CD4-positive, alpha-beta T cell (primary cell): ENCODE data around the gene DTNBP1. TPM values are rescaled to one million over a fixed set of nuclear protein-coding genes. Genes with fewer than 3 reads are reported as not detected.

Experiments
- ATAC-seq: fragments of 200-7000 bp; cut with Tn5 transposase; one replicate; pipeline ENCODE4 v1.10.0; 2022; ENCODE audit warnings: mild to moderate bottlenecking; ENCODE audit not compliant: poor library complexity
- CTCF ChIA-PET: fragments of 350-600 bp; sonication (Branson Sonifier 250); formaldehyde crosslinking; loops from one replicate; lab custom pipeline; 2021; ENCODE audit warnings: antibody characterized with exemption, inconsistent platforms; lab: Charles Lee
- POLR2A ChIA-PET: fragments of 350-600 bp; sonication (Branson Sonifier 250); formaldehyde crosslinking; loops from one replicate; lab custom pipeline; 2021; ENCODE audit warnings: antibody characterized with exemption, inconsistent platforms; lab: Charles Lee
- DNase-seq, 14 experiments: peaks; one replicate each; pipeline ENCODE4 v3.0.0-alpha.2; 2013 to 2020; ENCODE audit warnings: mixed read lengths in 2 of 14
- H3K27ac ChIP-seq, 2 donors: one replicate each; pipeline versions ENCODE4 v1.5.1 to v1.7.0; 2013; ENCODE audit warnings: low read length in 2 of 2, low read depth in 1 of 2, mild to moderate bottlenecking in 1 of 2
- H3K27me3 ChIP-seq, 2 experiments: 1 replicate in 1 of 2; 2 replicates in 1 of 2; pipeline versions ENCODE4 v1.6.1 to v1.7.0; 2013; ENCODE audit warnings: low read length in 2 of 2, control low read depth in 1 of 2, mild to moderate bottlenecking in 1 of 2, moderate library complexity in 1 of 2; ENCODE audit not compliant: insufficient read depth in 2 of 2, control insufficient read depth in 1 of 2
- H3K36me3 ChIP-seq: one replicate; pipeline ENCODE4 v1.6.1; 2013; ENCODE audit warnings: low read length, control low read depth; ENCODE audit not compliant: insufficient read depth
- H3K4me1 ChIP-seq: one replicate; pipeline ENCODE4 v1.6.1; 2013; ENCODE audit warnings: low read length, control low read depth; ENCODE audit not compliant: insufficient read depth
- H3K4me3 ChIP-seq: one replicate; pipeline ENCODE4 v1.5.1; 2013; ENCODE audit warnings: mild to moderate bottlenecking, low read length, moderate library complexity
- H3K9me3 ChIP-seq, 2 experiments: 1 replicate in 1 of 2; 2 replicates in 1 of 2; pipeline versions ENCODE4 v1.6.1 to v1.7.0; 2013; ENCODE audit warnings: low read length in 2 of 2, mild to moderate bottlenecking in 2 of 2, control low read depth in 1 of 2, moderate library complexity in 1 of 2; ENCODE audit not compliant: control insufficient read depth in 1 of 2, insufficient read depth in 1 of 2
- H3K27ac Mint-ChIP-seq: one replicate; pipeline ENCODE4 v1.8.0; 2020; ENCODE audit warnings: mixed read lengths
- H3K27me3 Mint-ChIP-seq: one replicate; pipeline ENCODE4 v1.8.0; 2021; ENCODE audit warnings: mixed read lengths
- H3K36me3 Mint-ChIP-seq: one replicate; pipeline ENCODE4 v1.8.0; 2021; ENCODE audit warnings: low read depth, mixed read lengths
- H3K4me1 Mint-ChIP-seq: one replicate; pipeline ENCODE4 v1.8.0; 2021; ENCODE audit warnings: low read depth, mixed read lengths
- H3K4me3 Mint-ChIP-seq: one replicate; pipeline ENCODE4 v1.8.0; 2020; ENCODE audit warnings: mild to moderate bottlenecking, mixed read lengths
- H3K9me3 Mint-ChIP-seq: one replicate; pipeline ENCODE4 v1.8.0; 2020; ENCODE audit warnings: mixed read lengths
- intact Hi-C, 2 experiments: fragments of 100-400 bp; cut with DNase I in 1 of 2; cut with micrococcal nuclease in 1 of 2; formaldehyde crosslinking; loops; one replicate each; pipeline versions ENCODE4 v1.15.1 to v1.9.0; 2023 to 2025; cut with DNase I, micrococcal nuclease
- total RNA-seq, 174 experiments: library from RNA in 2 of 174; stranded (reverse) in 2 of 174; gene quantifications; one replicate each; pipeline ENCODE4 v1.2.3 and lab custom pipeline; 2021 to 2026
- TF ChIP-seq, protein P1 (sequence below): fragments of 200-600 bp; IDR thresholded peaks from one replicate; pipeline ENCODE4 v1.8.0; 2022; ENCODE audit warnings: antibody characterized with exemption, mild to moderate bottlenecking

The DTNBP1 gene
- total RNA-seq, 2 experiments from 2014 or later = 14.5 to 14.7 TPM

DNA sequence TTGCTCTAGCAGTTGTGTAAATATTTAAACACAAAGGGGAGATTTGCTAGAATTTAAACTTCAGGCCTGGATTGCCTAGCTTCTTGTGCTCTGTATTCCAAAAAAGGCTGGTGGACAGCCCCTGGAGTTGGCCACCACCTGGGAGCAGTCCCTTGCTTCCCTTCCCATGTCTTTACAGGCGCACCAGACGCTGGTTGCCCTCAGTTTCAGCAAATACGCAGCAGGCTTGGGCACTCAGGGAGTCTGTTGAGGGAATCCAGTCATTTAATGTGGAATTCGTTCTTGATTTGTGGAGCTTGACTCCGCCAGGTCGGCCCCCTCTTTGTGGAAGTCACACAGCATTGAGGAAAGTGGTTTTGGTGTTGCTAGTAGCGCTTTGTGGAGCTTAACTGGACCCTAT is 156.8 kb downstream of the DTNBP1 start:
- Mint-ChIP-seq H3K27ac (no peak overlapping the region), H3K36me3 (peaks cover 89% of the 10 kb centered on the region)
- intact Hi-C loops = no loop called here

DNA sequence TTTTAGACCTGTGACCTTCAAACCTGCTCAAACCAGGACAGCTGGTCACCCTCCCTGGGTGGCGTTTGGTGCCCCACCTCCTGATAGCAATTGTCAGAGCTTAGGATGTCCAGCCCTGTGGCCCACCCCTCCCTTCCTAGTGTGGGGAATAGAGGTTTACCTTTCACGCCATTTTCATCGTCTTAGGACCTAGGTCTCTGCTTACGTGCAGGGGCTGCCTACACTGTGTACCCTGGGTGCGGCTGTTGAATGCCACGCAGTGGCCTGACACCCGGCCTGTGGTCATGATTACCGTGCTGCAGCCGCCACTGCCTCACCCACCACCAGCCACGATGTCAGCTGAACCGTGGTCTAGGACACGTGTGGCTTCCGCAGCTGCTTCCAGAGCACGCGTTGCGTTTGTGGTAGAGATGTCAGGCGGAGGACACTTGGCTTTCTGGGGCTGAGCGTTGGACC is 157.3 kb downstream of the DTNBP1 start:
- Histone ChIP-seq H3K9me3 (no peaks in the 10 kb centered on the region), H3K36me3 (peaks cover 93% of the 10 kb centered on the region), H3K27ac (no peak overlapping the region), H3K4me1 (no peaks in the 10 kb centered on the region), H3K27me3 (no peaks in the 10 kb centered on the region), H3K4me3 (no peak overlapping the region)
- CTCF ChIA-PET = no interaction called here
- no peaks in the 10 kb centered on the region for H3K4me1 Mint-ChIP-seq
- intact Hi-C loops = no loop called here
- H3K9me3 Mint-ChIP-seq = no peaks in the 10 kb centered on the region
- TF ChIP-seq, protein P1, sequence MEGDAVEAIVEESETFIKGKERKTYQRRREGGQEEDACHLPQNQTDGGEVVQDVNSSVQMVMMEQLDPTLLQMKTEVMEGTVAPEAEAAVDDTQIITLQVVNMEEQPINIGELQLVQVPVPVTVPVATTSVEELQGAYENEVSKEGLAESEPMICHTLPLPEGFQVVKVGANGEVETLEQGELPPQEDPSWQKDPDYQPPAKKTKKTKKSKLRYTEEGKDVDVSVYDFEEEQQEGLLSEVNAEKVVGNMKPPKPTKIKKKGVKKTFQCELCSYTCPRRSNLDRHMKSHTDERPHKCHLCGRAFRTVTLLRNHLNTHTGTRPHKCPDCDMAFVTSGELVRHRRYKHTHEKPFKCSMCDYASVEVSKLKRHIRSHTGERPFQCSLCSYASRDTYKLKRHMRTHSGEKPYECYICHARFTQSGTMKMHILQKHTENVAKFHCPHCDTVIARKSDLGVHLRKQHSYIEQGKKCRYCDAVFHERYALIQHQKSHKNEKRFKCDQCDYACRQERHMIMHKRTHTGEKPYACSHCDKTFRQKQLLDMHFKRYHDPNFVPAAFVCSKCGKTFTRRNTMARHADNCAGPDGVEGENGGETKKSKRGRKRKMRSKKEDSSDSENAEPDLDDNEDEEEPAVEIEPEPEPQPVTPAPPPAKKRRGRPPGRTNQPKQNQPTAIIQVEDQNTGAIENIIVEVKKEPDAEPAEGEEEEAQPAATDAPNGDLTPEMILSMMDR = no peak
- POLR2A ChIA-PET = no interaction called here
- H3K36me3 Mint-ChIP-seq = peaks cover 89% of the 10 kb centered on the region
- ATAC-seq (no peak), DNase-seq (no peak)
- H3K27me3 Mint-ChIP-seq = no peaks in the 10 kb centered on the region
- H3K4me3 Mint-ChIP-seq = no peak overlapping the region
- H3K27ac Mint-ChIP-seq = no peak overlapping the region

More for the DNA sequence above, 156.8 kb downstream of the DTNBP1 start:
- no peak overlapping the region for H3K4me3 Mint-ChIP-seq
- Histone ChIP-seq H3K9me3 (no peaks in the 10 kb centered on the region), H3K4me3 (no peak overlapping the region), H3K27ac (no peak overlapping the region), H3K36me3 (peaks cover 94% of the 10 kb centered on the region), H3K27me3 (no peaks in the 10 kb centered on the region), H3K4me1 (no peaks in the 10 kb centered on the region)
- ATAC-seq (no peak), DNase-seq (no peak)
- ChIA-PET CTCF (no interaction called here), POLR2A (no interaction called here)
- H3K9me3 Mint-ChIP-seq = no peaks in the 10 kb centered on the region
- no peaks in the 10 kb centered on the region for H3K27me3 Mint-ChIP-seq
- no peaks in the 10 kb centered on the region for H3K4me1 Mint-ChIP-seq
- TF ChIP-seq, protein P1 = no peak

DNA sequence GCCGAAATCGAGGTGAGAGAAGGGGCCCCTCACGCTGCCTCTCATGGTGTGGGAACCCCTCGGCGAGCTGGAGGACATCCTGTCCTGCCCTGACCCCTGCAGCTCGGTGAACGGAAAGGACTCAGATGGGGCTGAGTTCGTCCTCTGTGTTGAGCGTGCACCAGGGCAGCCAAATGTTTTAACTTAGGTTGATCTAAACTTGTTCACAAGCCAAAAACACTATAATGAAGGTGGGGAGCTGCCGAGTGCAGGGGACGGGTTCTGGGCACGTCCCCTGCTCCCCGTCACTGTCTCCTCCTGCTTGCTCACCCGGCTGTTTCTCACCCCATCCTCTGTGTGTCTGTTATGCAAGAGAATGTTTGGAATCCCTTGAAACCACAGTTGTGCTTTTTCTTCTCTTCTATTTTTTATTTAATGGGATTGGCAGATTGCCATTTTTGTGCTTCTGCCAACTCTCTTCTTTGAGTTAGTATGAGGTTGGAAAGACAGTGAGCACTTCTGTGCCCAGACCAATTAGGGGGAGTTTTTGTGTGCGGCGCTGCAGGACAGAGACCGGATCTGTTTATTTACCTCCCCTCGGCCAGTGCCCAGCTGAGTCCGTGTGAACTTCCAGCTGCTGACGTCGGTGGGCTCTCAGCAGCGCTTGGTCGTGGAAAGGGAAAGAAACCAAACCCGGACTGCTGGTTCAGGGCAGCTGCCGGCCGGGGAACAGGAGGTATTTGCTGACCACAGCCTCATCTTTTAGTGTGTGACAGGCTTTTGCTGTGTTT is 158.1 kb downstream of the DTNBP1 start:
- Histone ChIP-seq H3K27me3 (no peaks in the 10 kb centered on the region), H3K27ac (no peak overlapping the region), H3K9me3 (no peaks in the 10 kb centered on the region), H3K4me3 (no peak overlapping the region), H3K36me3 (peaks cover 93% of the 10 kb centered on the region), H3K4me1 (no peaks in the 10 kb centered on the region)
- Mint-ChIP-seq H3K4me1 (no peaks in the 10 kb centered on the region), H3K9me3 (no peaks in the 10 kb centered on the region), H3K4me3 (no peak overlapping the region), H3K36me3 (peaks cover 91% of the 10 kb centered on the region), H3K27ac (peak overlapping the region; percentile 25), H3K27me3 (no peaks in the 10 kb centered on the region)
- intact Hi-C loops = no loop called here
- no peak for DNase-seq
- ATAC-seq = no peak
- CTCF ChIA-PET = no interaction called here
- POLR2A ChIA-PET = no interaction called here
- TF ChIP-seq, protein P1 = no peak
